Fibroblast of lung (primary cell): ENCODE measurements around the gene SAPCD2. TPM values are rescaled to one million over a fixed set of nuclear protein-coding genes. Genes with fewer than 3 reads are reported as not detected.

Experiments
- DNase-seq, 2 donors: peaks; one replicate each; pipeline versions ENCODE4 v3.0.0 to v3.0.0-alpha.2; 2010; ENCODE audit warnings: low read depth in 2 of 2
- H2AFZ ChIP-seq: 2 replicates; pipeline ENCODE4 v1.5.1; 2012; ENCODE audit warnings: low read length, control low read depth, inconsistent platforms
- H3K27ac ChIP-seq: 2 replicates; pipeline ENCODE4 v1.5.1; 2011; ENCODE audit warnings: low read length, control low read depth; ENCODE audit not compliant: insufficient read depth
- H3K27me3 ChIP-seq: 2 replicates; pipeline ENCODE4 v1.5.1; 2011; ENCODE audit warnings: mild to moderate bottlenecking, low read length; ENCODE audit not compliant: control insufficient read depth, insufficient read depth
- H3K36me3 ChIP-seq: 2 replicates; pipeline ENCODE4 v1.5.1; 2011; ENCODE audit warnings: low read length; ENCODE audit not compliant: control insufficient read depth, insufficient read depth
- H3K4me1 ChIP-seq: 2 replicates; pipeline ENCODE4 v1.5.1; 2011; ENCODE audit warnings: low read length; ENCODE audit not compliant: control insufficient read depth, insufficient read depth; ENCODE audit errors: extremely low read depth
- H3K4me2 ChIP-seq: 2 replicates; pipeline ENCODE4 v1.5.1; 2011; ENCODE audit warnings: low read length, control low read depth; ENCODE audit not compliant: insufficient read depth; ENCODE audit errors: extremely low read depth
- H3K4me3 ChIP-seq, 4 experiments: fragments of 200-600 bp in 1 of 4; sonication (generic) in 1 of 4; replicated peaks in 1 of 4; 2 replicates each; pipeline ENCODE4 v1.5.1; 2011 to 2016; ENCODE audit warnings: low read length in 4 of 4, low read depth in 3 of 4, mild to moderate bottlenecking in 3 of 4, control low read depth in 2 of 4, inconsistent platforms in 1 of 4, mixed read lengths in 1 of 4; ENCODE audit not compliant: insufficient read depth in 1 of 4; ENCODE audit errors: control extremely low read depth in 1 of 4
- H3K79me2 ChIP-seq: 2 replicates; pipeline ENCODE4 v1.5.1; 2012; ENCODE audit warnings: mild to moderate bottlenecking, low read length, inconsistent platforms; ENCODE audit not compliant: control insufficient read depth, insufficient read depth
- H3K9ac ChIP-seq: 2 replicates; pipeline ENCODE4 v1.5.1; 2011; ENCODE audit warnings: mild to moderate bottlenecking, low read length, control low read depth; ENCODE audit not compliant: insufficient read depth
- H3K9me3 ChIP-seq: 2 replicates; pipeline ENCODE4 v1.5.1; 2012; ENCODE audit warnings: low read depth, low read length; ENCODE audit not compliant: control insufficient read depth, insufficient read depth
- H4K20me1 ChIP-seq: 2 replicates; pipeline ENCODE4 v1.5.1; 2011; ENCODE audit warnings: low read length; ENCODE audit not compliant: control insufficient read depth, insufficient read depth; ENCODE audit errors: extremely low read depth
- CTCF ChIP-seq, 2 donors: IDR thresholded peaks in 1 of 2; conservative IDR thresholded peaks in 1 of 2; 1 replicate in 1 of 2; 2 replicates in 1 of 2; pipeline ENCODE4 v1.5.1; 2011 to 2012; ENCODE audit warnings: low read length in 2 of 2, control low read depth in 1 of 2, inconsistent platforms in 1 of 2, low read depth in 1 of 2, mild to moderate bottlenecking in 1 of 2
- EZH2 ChIP-seq: IDR thresholded peaks from 2 replicates; pipeline ENCODE4 v1.5.1; 2012; ENCODE audit warnings: low read length, control low read depth, mild to moderate bottlenecking; ENCODE audit errors: missing control alignments
- polyA plus RNA-seq, 2 donors: library from polyadenylated mRNA; depleted of rRNA in 1 of 2; stranded (reverse) in 1 of 2; unstranded in 1 of 2; fragments of >200 nt; gene quantifications; 2 replicates each; pipeline ENCODE4 v1.2.1, GENCODE V29; 2011 to 2012; ENCODE audit warnings: missing spikeins in 1 of 2
- total RNA-seq: library from RNA; depleted of rRNA; stranded (reverse); fragments of >200 nt; gene quantifications from 2 replicates; pipeline ENCODE4 v1.2.1, GENCODE V29; 2014

SAPCD2 gene
- total and polyA plus RNA-seq, 2 donors (not counting 1 experiment from before 2014, with no cell fraction given), result 0.85 to 2.8 TPM

GRCh38 chr9:137017791-137018497 lies 52.4 kb downstream of the SAPCD2 start:
- H3K9me3 ChIP-seq, result no peaks in the 10 kb centered on the region
- H3K4me2 ChIP-seq, result no peak overlapping the region
- no peaks in the 10 kb centered on the region for H3K4me1 ChIP-seq
- no peaks in the 10 kb centered on the region for H3K79me2 ChIP-seq
- H3K36me3 ChIP-seq, result peaks cover 10% of the 10 kb centered on the region
- H3K27ac ChIP-seq, result no peak overlapping the region
- no peak for TF ChIP-seq EZH2
- TF ChIP-seq CTCF (conservative IDR thresholded peaks at IDR 0.05 in 1 of 2, IDR thresholded peaks at IDR 0.05 in 1 of 2; ENCODE audit: low read depth in 1 of 2, low read length in 2 of 2), result no peak
- H3K27me3 ChIP-seq, result no peaks in the 10 kb centered on the region
- DNase-seq, result no peak
- H2AFZ ChIP-seq, result no peak overlapping the region
- no peaks in the 10 kb centered on the region for H4K20me1 ChIP-seq
- no peak overlapping the region for H3K4me3 ChIP-seq
- H3K9ac ChIP-seq, result no peak overlapping the region

GRCh38 chr9:137017071-137017470 lies 53.3 kb downstream of the SAPCD2 start:
- no peaks in the 10 kb centered on the region for H4K20me1 ChIP-seq
- no peaks in the 10 kb centered on the region for H3K27me3 ChIP-seq
- no peak overlapping the region for H3K9ac ChIP-seq
- no peak overlapping the region for H3K4me2 ChIP-seq
- no peaks in the 10 kb centered on the region for H3K79me2 ChIP-seq
- no peak overlapping the region for H2AFZ ChIP-seq
- no peak for TF ChIP-seq EZH2
- TF ChIP-seq CTCF (conservative IDR thresholded peaks at IDR 0.05 in 1 of 2, IDR thresholded peaks at IDR 0.05 in 1 of 2; ENCODE audit: low read depth in 1 of 2, low read length in 2 of 2), result no peak
- no peaks in the 10 kb centered on the region for H3K9me3 ChIP-seq
- H3K4me3 ChIP-seq, result no peak overlapping the region
- no peak overlapping the region for H3K27ac ChIP-seq
- DNase-seq, result no peak
- peaks cover 10% of the 10 kb centered on the region for H3K36me3 ChIP-seq
- no peaks in the 10 kb centered on the region for H3K4me1 ChIP-seq

- Histone ChIP-seq H3K4me3 (no peak overlapping the region), H2AFZ (no peak overlapping the region), H3K79me2 (no peaks in the 10 kb centered on the region), H3K36me3 (peaks cover 11% of the 10 kb centered on the region), H3K27ac (no peak overlapping the region), H3K4me1 (no peaks in the 10 kb centered on the region), H3K27me3 (no peaks in the 10 kb centered on the region), H4K20me1 (no peaks in the 10 kb centered on the region), H3K9me3 (no peaks in the 10 kb centered on the region), H3K9ac (no peak overlapping the region), H3K4me2 (no peak overlapping the region)
- no peak for DNase-seq
- TF ChIP-seq EZH2 (no peak), CTCF (conservative IDR thresholded peaks at IDR 0.05 in 1 of 2, IDR thresholded peaks at IDR 0.05 in 1 of 2; ENCODE audit: low read depth in 1 of 2, low read length in 2 of 2) (no peak)
Measured at GRCh38 chr9:137016436-137016835, 53.9 kb downstream of the SAPCD2 start.
